ENCODE measurements around the gene NDUFA6. TPM values are rescaled to one million over a fixed set of nuclear protein-coding genes. Genes with fewer than 3 reads are reported as not detected.
"Not testable (repeated sequence)": the region's sequence is repeated elsewhere in the genome, so short reads cannot be mapped to it uniquely, and the experiment has no call there.

The NDUFA6 gene
- polyA plus RNA-seq (46.3 to 86.7 TPM (median 54.6 TPM) in 3 replicates), polyA minus RNA-seq (13.2 to 14.5 TPM (median 13.7 TPM) in 3 replicates)
- 103 TPM for polyA plus RNA-seq (2011; ENCODE audit: low read depth)
- 46.7 and 55.7 TPM in 2 replicates for polyA plus RNA-seq (2011; cell fraction: cytosol; rRNA removed)
- 20.8 and 24.3 TPM in 2 replicates for polyA plus RNA-seq (2011; cell fraction: nucleus; rRNA removed)
- polyA plus RNA-seq (2012; ENCODE audit: low replicate concordance), result 75.3 and 79.5 TPM in 2 replicates
- 17.1 TPM for polyA minus RNA-seq (2011; cell fraction: cytosol; rRNA and poly(A)+ RNA removed)
- 4.5 and 6.6 TPM in 2 replicates for polyA minus RNA-seq (2011; cell fraction: nucleus; rRNA and poly(A)+ RNA removed)

DNA sequence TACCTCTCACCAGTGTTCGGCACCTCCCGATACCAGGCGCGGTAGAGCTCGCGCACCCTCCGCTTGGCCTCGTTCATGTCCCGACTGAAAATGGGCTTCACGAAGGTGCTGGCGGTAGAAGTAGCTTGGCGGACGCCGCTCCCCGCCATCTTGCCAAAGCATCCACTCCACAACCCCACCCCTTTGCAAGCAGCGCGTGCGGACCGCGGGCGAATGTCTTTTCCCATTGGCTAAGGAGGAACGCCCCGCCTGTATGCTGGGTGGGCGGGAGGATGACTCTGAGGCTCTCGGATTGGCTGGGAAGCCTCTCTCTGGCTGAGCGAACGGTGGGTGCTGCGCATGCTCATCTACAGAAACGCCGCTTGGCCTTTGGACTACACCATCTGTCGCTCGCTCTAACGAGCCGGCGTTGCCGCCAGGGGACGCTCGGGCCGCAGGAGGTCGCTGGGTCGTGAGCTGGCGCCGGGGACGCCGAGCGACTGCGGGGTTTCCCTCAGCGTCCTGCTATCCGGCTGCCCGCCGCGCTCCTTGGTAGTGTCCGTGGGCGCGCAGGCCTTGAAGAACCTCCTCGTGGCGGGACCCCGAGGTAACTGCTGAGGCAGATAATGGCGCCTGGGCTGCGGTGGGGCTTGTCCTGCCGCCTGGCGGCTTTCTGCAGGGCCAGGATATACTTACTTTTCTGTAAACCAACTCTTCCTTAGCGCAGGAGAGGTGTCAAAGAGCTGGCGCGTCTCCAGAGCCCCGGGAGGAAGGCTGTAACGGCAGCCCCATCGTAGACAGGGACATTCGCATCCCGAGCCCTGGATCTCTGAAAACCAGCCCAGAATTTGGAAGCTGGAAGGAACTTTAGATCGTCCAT lies at the start of gene NDUFA6:
Gene NDUFA6, minus strand, starts transcription at position 177 of the 859 bp plus-strand sequence. Its CDS starts 28 bp downstream, at position 149.
- Histone ChIP-seq H3K9me1 (ENCODE audit: control insufficient read depth, extremely low read depth, insufficient read depth, low read length) (no peaks in the 10 kb centered on the region), H3K4me2 (ENCODE audit: control insufficient read depth, extremely low read depth, insufficient read depth, low read depth, low read length) (peak within 1 kb of the TSS; percentile 90), H3K9ac (ENCODE audit: control insufficient read depth, extremely low read depth, insufficient read depth, low read length) (peak within 1 kb of the TSS; percentile 93), H3K9me3 (ENCODE audit: control insufficient read depth, low read depth, low read length) (no peaks in the 10 kb centered on the region), H4K20me1 (ENCODE audit: control insufficient read depth, extremely low read depth, insufficient read depth, low read length) (peaks cover 2% of the 10 kb centered on the region), H3K36me3 (ENCODE audit: control insufficient read depth in 2 of 2, extremely low read depth in 1 of 2, insufficient read depth in 2 of 2, low read length in 2 of 2) (peaks cover 4 to 13% of the 10 kb centered on the region in 2 experiments), H3K79me2 (ENCODE audit: control insufficient read depth, insufficient read depth, low read length) (peaks cover 14% of the 10 kb centered on the region), H3K4me1 (ENCODE audit: control insufficient read depth, extremely low read depth, insufficient read depth, low read length) (peaks cover 4% of the 10 kb centered on the region), H3K27ac (ENCODE audit: control insufficient read depth, insufficient read depth, low read length) (peak within 1 kb of the TSS; percentile 90), H2AFZ (ENCODE audit: control insufficient read depth, low read length) (peak within 1 kb of the TSS; percentile 88), H3K4me3 (ENCODE audit: control insufficient read depth in 2 of 3, extremely low read depth in 1 of 3, insufficient read depth in 2 of 3, low read depth in 1 of 3, low read length in 3 of 3) (peak within 1 kb of the TSS; percentile 74 to 92 (median 87)), H3K27me3 (ENCODE audit: control insufficient read depth, extremely low read depth, insufficient read depth, low read length) (no peaks in the 10 kb centered on the region)
- peak; percentile 97 for DNase-seq (ENCODE audit: low read depth, low spot score)
- FAIRE-seq, result peak; percentile 85
- no peak for TF ChIP-seq EZH2 (IDR thresholded peaks at IDR 0.05; ENCODE audit: low read length)
- TF ChIP-seq, protein P1, sequence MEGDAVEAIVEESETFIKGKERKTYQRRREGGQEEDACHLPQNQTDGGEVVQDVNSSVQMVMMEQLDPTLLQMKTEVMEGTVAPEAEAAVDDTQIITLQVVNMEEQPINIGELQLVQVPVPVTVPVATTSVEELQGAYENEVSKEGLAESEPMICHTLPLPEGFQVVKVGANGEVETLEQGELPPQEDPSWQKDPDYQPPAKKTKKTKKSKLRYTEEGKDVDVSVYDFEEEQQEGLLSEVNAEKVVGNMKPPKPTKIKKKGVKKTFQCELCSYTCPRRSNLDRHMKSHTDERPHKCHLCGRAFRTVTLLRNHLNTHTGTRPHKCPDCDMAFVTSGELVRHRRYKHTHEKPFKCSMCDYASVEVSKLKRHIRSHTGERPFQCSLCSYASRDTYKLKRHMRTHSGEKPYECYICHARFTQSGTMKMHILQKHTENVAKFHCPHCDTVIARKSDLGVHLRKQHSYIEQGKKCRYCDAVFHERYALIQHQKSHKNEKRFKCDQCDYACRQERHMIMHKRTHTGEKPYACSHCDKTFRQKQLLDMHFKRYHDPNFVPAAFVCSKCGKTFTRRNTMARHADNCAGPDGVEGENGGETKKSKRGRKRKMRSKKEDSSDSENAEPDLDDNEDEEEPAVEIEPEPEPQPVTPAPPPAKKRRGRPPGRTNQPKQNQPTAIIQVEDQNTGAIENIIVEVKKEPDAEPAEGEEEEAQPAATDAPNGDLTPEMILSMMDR (optimal IDR thresholded peaks at IDR 0.05 in 1 of 3, IDR thresholded peaks at IDR 0.05 in 1 of 3, conservative IDR thresholded peaks at IDR 0.05 in 1 of 3; ENCODE audit: extremely low read depth in 1 of 3, insufficient read depth in 2 of 3, low read length in 3 of 3), result peak; percentile 87 to 98 (median 91)
- dilution Hi-C loops (cut with MboI; ENCODE audit: extremely low pct_ligation_motif_present, low sequenced_read_pairs), result no loop called here

DNA sequence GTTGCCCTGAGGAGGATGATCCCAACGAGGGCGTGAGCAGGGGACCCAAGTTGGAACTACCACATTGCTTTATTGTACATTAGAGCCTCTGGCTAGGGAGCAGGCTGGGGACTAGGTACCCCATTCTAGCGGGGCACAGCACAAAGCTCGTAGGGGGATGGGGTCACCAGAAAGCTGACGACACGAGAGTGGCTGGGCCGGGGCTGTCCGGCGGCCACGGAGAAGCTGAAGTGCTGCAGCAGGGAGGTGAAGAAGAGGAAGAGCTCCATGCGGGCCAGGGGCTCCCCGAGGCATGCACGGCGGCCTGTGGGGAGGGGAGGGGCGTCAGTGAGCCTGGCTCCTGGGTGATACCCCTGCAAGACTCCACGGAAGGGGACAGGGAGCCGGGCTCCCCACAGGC lies 49.6 kb upstream of the NDUFA6 start:
- H3K79me2 ChIP-seq (ENCODE audit: control insufficient read depth, insufficient read depth, low read length); H3K4me2 ChIP-seq (ENCODE audit: control insufficient read depth, extremely low read depth, insufficient read depth, low read depth, low read length); H3K9ac ChIP-seq (ENCODE audit: control insufficient read depth, extremely low read depth, insufficient read depth, low read length); FAIRE-seq; H3K4me1 ChIP-seq (ENCODE audit: control insufficient read depth, extremely low read depth, insufficient read depth, low read length); dilution Hi-C loops (cut with MboI; ENCODE audit: extremely low pct_ligation_motif_present, low sequenced_read_pairs); H4K20me1 ChIP-seq (ENCODE audit: control insufficient read depth, extremely low read depth, insufficient read depth, low read length); H3K9me3 ChIP-seq (ENCODE audit: control insufficient read depth, low read depth, low read length); H3K27me3 ChIP-seq (ENCODE audit: control insufficient read depth, extremely low read depth, insufficient read depth, low read length); H2AFZ ChIP-seq (ENCODE audit: control insufficient read depth, low read length); H3K27ac ChIP-seq (ENCODE audit: control insufficient read depth, insufficient read depth, low read length); H3K4me3 ChIP-seq (ENCODE audit: control insufficient read depth in 2 of 3, extremely low read depth in 1 of 3, insufficient read depth in 2 of 3, low read depth in 1 of 3, low read length in 3 of 3); DNase-seq (ENCODE audit: low read depth, low spot score); H3K9me1 ChIP-seq (ENCODE audit: control insufficient read depth, extremely low read depth, insufficient read depth, low read length): not testable (repeated sequence)
- H3K36me3 ChIP-seq (ENCODE audit: control insufficient read depth in 2 of 2, extremely low read depth in 1 of 2, insufficient read depth in 2 of 2, low read length in 2 of 2), result peaks cover 0 to 11% of the 10 kb centered on the region in 2 experiments

DNA sequence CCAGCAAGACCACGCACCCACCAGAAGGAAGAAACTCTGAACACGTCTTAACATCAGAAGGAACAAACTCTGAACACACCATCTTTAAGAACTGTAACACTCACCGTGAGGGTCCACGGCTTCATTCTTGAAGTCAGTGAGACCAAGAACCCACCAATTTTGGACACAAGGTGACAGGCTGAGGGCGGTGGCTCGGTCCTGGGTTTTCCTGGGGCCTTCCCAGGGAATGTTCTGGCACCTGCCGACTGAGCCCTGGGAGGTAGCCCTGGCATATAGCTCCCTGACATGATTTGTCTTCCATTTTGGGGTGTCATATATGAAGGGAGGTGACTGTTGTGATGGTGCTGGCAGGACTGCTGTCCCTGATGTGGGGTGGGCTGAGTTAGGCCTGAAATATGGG lies 48.9 kb upstream of the NDUFA6 start:
- H3K9me3 ChIP-seq (ENCODE audit: control insufficient read depth, low read depth, low read length); H3K27me3 ChIP-seq (ENCODE audit: control insufficient read depth, extremely low read depth, insufficient read depth, low read length); H3K4me3 ChIP-seq (ENCODE audit: control insufficient read depth in 2 of 3, extremely low read depth in 1 of 3, insufficient read depth in 2 of 3, low read depth in 1 of 3, low read length in 3 of 3); H3K9ac ChIP-seq (ENCODE audit: control insufficient read depth, extremely low read depth, insufficient read depth, low read length); H2AFZ ChIP-seq (ENCODE audit: control insufficient read depth, low read length); DNase-seq (ENCODE audit: low read depth, low spot score); H4K20me1 ChIP-seq (ENCODE audit: control insufficient read depth, extremely low read depth, insufficient read depth, low read length); H3K4me2 ChIP-seq (ENCODE audit: control insufficient read depth, extremely low read depth, insufficient read depth, low read depth, low read length); H3K4me1 ChIP-seq (ENCODE audit: control insufficient read depth, extremely low read depth, insufficient read depth, low read length); H3K36me3 ChIP-seq (ENCODE audit: control insufficient read depth in 2 of 2, extremely low read depth in 1 of 2, insufficient read depth in 2 of 2, low read length in 2 of 2); dilution Hi-C loops (cut with MboI; ENCODE audit: extremely low pct_ligation_motif_present, low sequenced_read_pairs); FAIRE-seq; H3K9me1 ChIP-seq (ENCODE audit: control insufficient read depth, extremely low read depth, insufficient read depth, low read length); H3K27ac ChIP-seq (ENCODE audit: control insufficient read depth, insufficient read depth, low read length); H3K79me2 ChIP-seq (ENCODE audit: control insufficient read depth, insufficient read depth, low read length): not testable (repeated sequence)
